Activated B cell treated with CpG ODN at 0.5 μM for 24 hours (primary cell): Measurements from ENCODE around the gene HSD17B13. TPM values are rescaled to one million over a fixed set of nuclear protein-coding genes. Genes with fewer than 3 reads are reported as not detected.

Experiments used
- ATAC-seq: fragments of 200-7000 bp; cut with Tn5 transposase; one replicate; pipeline ENCODE4 v1.10.0; 2021; ENCODE audit warnings: low read depth, mild to moderate bottlenecking, moderate library complexity
- CTCF ChIA-PET: fragments of 350-600 bp; sonication (Branson Sonifier 250); formaldehyde crosslinking; loops from one replicate; lab custom pipeline; 2021; ENCODE audit warnings: antibody characterized with exemption; lab: Charles Lee
- POLR2A ChIA-PET: fragments of 350-600 bp; sonication (Branson Sonifier 250); formaldehyde crosslinking; loops from one replicate; lab custom pipeline; 2021; ENCODE audit warnings: antibody characterized with exemption; lab: Charles Lee
- DNase-seq: peaks from one replicate; pipeline ENCODE4 v3.0.0; 2022
- H3K27ac Mint-ChIP-seq: one replicate; pipeline ENCODE4 v1.8.0; 2020; ENCODE audit warnings: mixed read lengths
- H3K27me3 Mint-ChIP-seq: one replicate; pipeline ENCODE4 v1.8.0; 2021; ENCODE audit warnings: mixed read lengths
- H3K36me3 Mint-ChIP-seq: one replicate; pipeline ENCODE4 v1.8.0; 2021; ENCODE audit warnings: low read depth, mixed read lengths
- H3K4me1 Mint-ChIP-seq: one replicate; pipeline ENCODE4 v1.8.0; 2021; ENCODE audit warnings: mixed read lengths
- H3K4me3 Mint-ChIP-seq: one replicate; pipeline ENCODE4 v1.8.0; 2020; ENCODE audit warnings: mild to moderate bottlenecking, mixed read lengths
- H3K9me3 Mint-ChIP-seq: one replicate; pipeline ENCODE4 v1.8.0; 2020; ENCODE audit warnings: mixed read lengths
- CTCF ChIP-seq: fragments of 200-600 bp; IDR thresholded peaks from one replicate; pipeline ENCODE4 v1.8.0; 2022; ENCODE audit warnings: antibody characterized with exemption, mild to moderate bottlenecking
- intact Hi-C: fragments of 100-400 bp; cut with micrococcal nuclease; formaldehyde crosslinking; loops from one replicate; pipeline ENCODE4 v1.15.1; 2024
- total RNA-seq: library from RNA; stranded (reverse); gene quantifications from 2 replicates; pipeline ENCODE4 v1.2.3, GENCODE V29; 2022

The HSD17B13 gene
- total RNA-seq, 1 donor from 2014 or later: 0.35 TPM

DNA sequence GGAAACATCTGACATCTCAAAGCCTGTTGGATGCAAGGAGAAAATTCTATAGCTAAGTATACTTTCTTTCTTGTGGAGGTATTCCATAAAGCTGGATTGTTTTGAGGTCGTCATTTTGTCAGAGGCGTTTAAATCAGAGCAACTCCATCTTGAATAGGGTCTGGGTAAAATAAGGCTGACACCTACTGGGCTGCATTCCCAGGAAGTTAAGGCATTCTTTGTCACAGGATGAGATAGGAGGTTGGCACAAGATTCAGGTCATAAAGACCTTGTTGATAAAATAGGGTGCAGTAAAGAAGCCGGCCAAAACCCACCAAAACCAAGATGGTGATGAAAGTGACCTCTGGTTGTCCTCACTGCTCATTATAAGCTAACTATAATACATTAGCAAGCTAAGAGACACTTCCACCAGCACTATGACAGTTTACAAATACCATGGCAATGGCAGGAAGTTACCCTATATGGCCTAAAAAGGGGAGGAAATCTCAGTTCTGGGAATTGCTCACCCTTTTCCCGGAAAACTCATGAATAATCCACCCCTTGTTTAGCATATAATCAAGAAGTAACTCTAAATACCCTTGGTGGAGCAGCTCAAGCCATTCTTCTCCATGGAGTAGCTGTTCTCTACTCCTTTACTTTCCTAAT is 11.9 kb downstream of the HSD17B13 start:
- no peaks in the 10 kb centered on the region for H3K4me1 Mint-ChIP-seq
- CTCF ChIA-PET: no interaction called here
- no peaks in the 10 kb centered on the region for H3K27me3 Mint-ChIP-seq
- POLR2A ChIA-PET: no interaction called here
- H3K27ac Mint-ChIP-seq: no peak overlapping the region
- H3K36me3 Mint-ChIP-seq: no peaks in the 10 kb centered on the region
- intact Hi-C loops: no loop called here
- DNase-seq (no peak), ATAC-seq (no peak)
- no peaks in the 10 kb centered on the region for H3K9me3 Mint-ChIP-seq
- TF ChIP-seq CTCF: no peak
- H3K4me3 Mint-ChIP-seq: no peak overlapping the region

GRCh38 chr4:87309625-87310024 is 13.1 kb downstream of the HSD17B13 start:
- CTCF ChIA-PET: no interaction called here
- DNase-seq (no peak), ATAC-seq (no peak)
- H3K36me3 Mint-ChIP-seq: no peaks in the 10 kb centered on the region
- no peaks in the 10 kb centered on the region for H3K4me1 Mint-ChIP-seq
- H3K9me3 Mint-ChIP-seq: no peaks in the 10 kb centered on the region
- H3K4me3 Mint-ChIP-seq: no peak overlapping the region
- intact Hi-C loops: no loop called here
- H3K27me3 Mint-ChIP-seq: no peaks in the 10 kb centered on the region
- H3K27ac Mint-ChIP-seq: no peak overlapping the region
- no peak for TF ChIP-seq CTCF
- POLR2A ChIA-PET: no interaction called here

DNA sequence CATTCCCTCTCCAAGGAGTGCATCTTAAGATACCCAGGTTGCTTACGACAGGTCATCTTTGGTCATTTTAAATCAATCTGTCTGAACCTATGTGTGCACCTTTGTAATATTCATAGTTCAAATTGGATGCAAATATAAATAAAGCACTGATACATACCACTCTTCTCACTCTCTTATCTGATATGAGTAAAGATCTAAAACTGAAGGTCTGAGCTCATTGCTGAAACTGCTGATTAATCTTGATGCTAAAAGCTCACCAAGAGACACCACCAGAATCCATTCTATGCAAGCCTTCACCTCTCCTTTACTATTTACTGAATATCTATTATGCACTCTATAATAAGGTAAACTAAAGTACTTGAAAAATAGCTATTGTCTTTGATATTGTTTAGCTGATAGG is 16.6 kb downstream of the HSD17B13 start:
- no peak for TF ChIP-seq CTCF
- Mint-ChIP-seq H3K36me3 (no peaks in the 10 kb centered on the region), H3K27ac (no peak overlapping the region), H3K4me3 (no peak overlapping the region), H3K27me3 (no peaks in the 10 kb centered on the region), H3K4me1 (no peaks in the 10 kb centered on the region), H3K9me3 (no peaks in the 10 kb centered on the region)
- CTCF ChIA-PET: no interaction called here
- intact Hi-C loops: no loop called here
- DNase-seq (no peak), ATAC-seq (no peak)
- POLR2A ChIA-PET: no interaction called here

DNA sequence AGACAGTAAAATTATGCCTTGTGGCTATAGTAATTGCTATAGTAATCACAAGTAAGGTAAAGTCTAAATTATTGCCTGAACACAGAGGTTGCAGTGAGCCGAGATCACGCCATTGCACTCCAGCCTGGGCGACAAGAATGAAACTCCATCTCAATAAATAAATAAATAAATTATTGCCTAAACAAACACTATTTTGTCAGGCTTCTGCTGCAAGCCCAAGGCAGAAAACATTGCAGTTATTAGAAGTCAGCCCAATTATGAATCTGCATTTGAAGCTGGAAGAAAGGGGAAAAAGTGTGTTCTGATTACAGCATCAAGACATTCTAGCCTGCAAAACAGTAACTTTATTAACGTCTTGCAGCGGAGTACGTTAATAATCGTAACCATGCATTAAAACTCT is 17.1 kb downstream of the HSD17B13 start:
- POLR2A ChIA-PET: no interaction called here
- H3K27me3 Mint-ChIP-seq: no peaks in the 10 kb centered on the region
- H3K4me1 Mint-ChIP-seq: no peaks in the 10 kb centered on the region

More for the DNA sequence above, 17.1 kb downstream of the HSD17B13 start:
- Mint-ChIP-seq H3K36me3 (no peaks in the 10 kb centered on the region), H3K9me3 (no peaks in the 10 kb centered on the region), H3K4me3 (no peak overlapping the region), H3K27ac (no peak overlapping the region)
- ATAC-seq (no peak), DNase-seq (no peak)
- TF ChIP-seq CTCF: no peak
- CTCF ChIA-PET: no interaction called here
- intact Hi-C loops: no loop called here
